HepG2 (cell line): ENCODE data around the gene OVOL2. TPM values are rescaled to one million over a fixed set of nuclear protein-coding genes. Genes with fewer than 3 reads are reported as not detected.

Experiments used
- BHLHE40 ChIP-seq: IDR thresholded peaks from 2 replicates; pipeline ENCODE4 v1.6.1; 2011; ENCODE audit warnings: low read length, improper control_type of control experiment
- BRF2 ChIP-seq: sonication (generic); formaldehyde crosslinking; IDR thresholded peaks from 2 replicates; pipeline ENCODE4 v1.8.1; 2022; ENCODE audit warnings: mild to moderate bottlenecking, missing genetic modification reagents
- ETV5 ChIP-seq: IDR thresholded peaks from 2 replicates; pipeline ENCODE4 v1.6.1; 2018; ENCODE audit warnings: missing biosample characterization, missing genetic modification reagents, inconsistent platforms, borderline replicate concordance
- FOXK1 ChIP-seq: sonication (generic); formaldehyde crosslinking; IDR thresholded peaks from 2 replicates; pipeline ENCODE4 v1.4.0; 2020; ENCODE audit warnings: low read depth, missing genetic modification reagents, borderline replicate concordance
- GTF2F1 ChIP-seq: fragments of 150-350 bp; IDR thresholded peaks from 2 replicates; pipeline ENCODE4 v1.6.1; 2014; ENCODE audit warnings: low read length
- HNRNPH1 ChIP-seq: fragments of 200-400 bp; formaldehyde crosslinking; optimal IDR thresholded peaks from 2 replicates; pipeline ENCODE3; 2017; ENCODE audit warnings: mild to moderate bottlenecking, low read depth, low read length
- HOXD1 ChIP-seq: sonication (generic); formaldehyde crosslinking; IDR thresholded peaks from 2 replicates; pipeline ENCODE4 v1.5.0; 2020; ENCODE audit warnings: missing genetic modification reagents
- KDM2A ChIP-seq: sonication (generic); formaldehyde crosslinking; IDR thresholded peaks from 2 replicates; pipeline ENCODE4 v1.4.0; 2020; ENCODE audit warnings: low read depth, missing genetic modification reagents, borderline replicate concordance
- MTF1 ChIP-seq: sonication (generic); formaldehyde crosslinking; IDR thresholded peaks from 2 replicates; pipeline ENCODE4 v1.5.0; 2020; ENCODE audit warnings: missing genetic modification reagents
- NCOA1 ChIP-seq: sonication (generic); formaldehyde crosslinking; IDR thresholded peaks from 2 replicates; pipeline ENCODE4 v1.9.0; 2021; ENCODE audit warnings: missing genetic modification reagents
- NFRKB ChIP-seq: fragments of 450-650 bp; IDR thresholded peaks from 2 replicates; pipeline ENCODE4 v1.6.1; 2017
- NR1H2 ChIP-seq: sonication (generic); formaldehyde crosslinking; IDR thresholded peaks from 2 replicates; pipeline ENCODE4 v1.8.1; 2022; ENCODE audit warnings: low read depth, missing genetic modification reagents, borderline replicate concordance
- PHB2 ChIP-seq: fragments of 450-650 bp; IDR thresholded peaks from 2 replicates; pipeline ENCODE4 v1.6.1; 2018; ENCODE audit not compliant: partially characterized antibody
- PRDM10 ChIP-seq: sonication (generic); formaldehyde crosslinking; IDR thresholded peaks from 2 replicates; pipeline ENCODE4 v1.4.0; 2020; ENCODE audit warnings: low read depth, missing genetic modification reagents
- SRY ChIP-seq: sonication (generic); formaldehyde crosslinking; IDR thresholded peaks from 2 replicates; pipeline ENCODE4 v1.8.0; 2022; ENCODE audit warnings: mild to moderate bottlenecking, missing genetic modification reagents
- TIGD3 ChIP-seq: sonication (generic); formaldehyde crosslinking; IDR thresholded peaks from 2 replicates; pipeline ENCODE4 v1.5.1; 2020; ENCODE audit warnings: mild to moderate bottlenecking, missing genetic modification reagents, borderline replicate concordance
- TOE1 ChIP-seq: sonication (generic); formaldehyde crosslinking; IDR thresholded peaks from 2 replicates; pipeline ENCODE4 v1.4.0; 2020; ENCODE audit warnings: mild to moderate bottlenecking, missing genetic modification reagents
- TP53 ChIP-seq: sonication (generic); formaldehyde crosslinking; conservative IDR thresholded peaks from 2 replicates; pipeline ENCODE4 v1.4.0; 2020; ENCODE audit warnings: missing genetic modification reagents
- ZBTB21 ChIP-seq: sonication (generic); formaldehyde crosslinking; IDR thresholded peaks from 2 replicates; pipeline ENCODE4 v1.4.0; 2020; ENCODE audit warnings: missing genetic modification reagents
- ZNF160 ChIP-seq: sonication (generic); formaldehyde crosslinking; IDR thresholded peaks from 2 replicates; pipeline ENCODE4 v1.8.0; 2022; ENCODE audit warnings: mild to moderate bottlenecking, inconsistent platforms, missing genetic modification reagents
- ZNF17 ChIP-seq: sonication (generic); formaldehyde crosslinking; IDR thresholded peaks from 2 replicates; pipeline ENCODE4 v1.5.0; 2020; ENCODE audit warnings: mild to moderate bottlenecking, missing genetic modification reagents
- ZNF230 ChIP-seq: sonication (generic); formaldehyde crosslinking; IDR thresholded peaks from 2 replicates; pipeline ENCODE4 v1.4.0; 2020; ENCODE audit warnings: mild to moderate bottlenecking, missing genetic modification reagents
- ZNF232 ChIP-seq: sonication (generic); formaldehyde crosslinking; IDR thresholded peaks from 2 replicates; pipeline ENCODE4 v1.4.0; 2020; ENCODE audit warnings: missing genetic modification reagents, borderline replicate concordance
- ZNF496 ChIP-seq: sonication (generic); formaldehyde crosslinking; IDR thresholded peaks from 2 replicates; pipeline ENCODE4 v1.8.1; 2023; ENCODE audit warnings: mild to moderate bottlenecking, moderate library complexity, missing genetic modification reagents; ENCODE audit not compliant: insufficient replicate concordance
- ZNF678 ChIP-seq: sonication (generic); formaldehyde crosslinking; IDR thresholded peaks from 2 replicates; pipeline ENCODE4 v1.4.0; 2020; ENCODE audit warnings: mild to moderate bottlenecking, missing genetic modification reagents
- ZNF790 ChIP-seq: sonication (generic); formaldehyde crosslinking; IDR thresholded peaks from 2 replicates; pipeline ENCODE4 v1.8.0; 2022; ENCODE audit warnings: missing genetic modification reagents, mild to moderate bottlenecking, borderline replicate concordance
- polyA plus RNA-seq, 8 experiments: library from polyadenylated mRNA; depleted of rRNA in 3 of 8; stranded (reverse) in 7 of 8; unstranded in 1 of 8; fragments of >200 nt; fragmentation: Illumina TruSeq in 4 of 8; extraction: Trizol in 4 of 8; gene quantifications; 2 replicates each; pipeline versions ENCODE4 v1.2.1 to v1.2.3, GENCODE V29; 2011 to 2016; ENCODE audit warnings: low read depth in 4 of 8, missing spikeins in 1 of 8, mixed read lengths in 1 of 8; ENCODE audit not compliant: insufficient read depth in 1 of 8
- total RNA-seq, 5 experiments: library from RNA; depleted of rRNA; stranded (reverse); fragments of >200 nt; fragmentation: Illumina TruSeq; extraction: Trizol; gene quantifications; 2 replicates each; pipeline ENCODE4 v1.2.3, GENCODE V29; 2016; ENCODE audit warnings: low read depth in 1 of 5

OVOL2 gene
- total and polyA plus RNA-seq, 2 of the 13 experiments (the other 11 are each of a cell fraction or from before 2014, with no cell fraction given): 0.20 to 0.31 TPM

- no peak for TF ChIP-seq ZNF232 (CRISPR knock-in tag)
- TF ChIP-seq TIGD3 (CRISPR knock-in tag): no peak
- TF ChIP-seq NCOA1 (CRISPR knock-in tag): no peak
- TF ChIP-seq ZNF790 (CRISPR knock-in tag): no peak
- peak; percentile 50; the same call in 1 of the 2 replicates for TF ChIP-seq PRDM10 (CRISPR knock-in tag)
- TF ChIP-seq ZNF160 (CRISPR knock-in tag): no peak
- no peak for TF ChIP-seq HOXD1 (CRISPR knock-in tag)
- TF ChIP-seq BHLHE40: peak; percentile 39; the same call in 1 of the 2 replicates
- no peak for TF ChIP-seq NFRKB
- no peak for TF ChIP-seq FOXK1 (CRISPR knock-in tag)
- no peak for TF ChIP-seq TOE1 (CRISPR knock-in tag)
- TF ChIP-seq NR1H2: 0 out of 2 replicates have a peak, but pooled peaks have one; percentile 23
- TF ChIP-seq ETV5 (CRISPR knock-in tag): no peak; the same call in 1 of the 2 replicates
- 0 out of 2 replicates have a peak, but pooled peaks have one; percentile 40 for TF ChIP-seq SRY (CRISPR knock-in tag)
- TF ChIP-seq MTF1: no peak
- TF ChIP-seq GTF2F1: no peak
- TF ChIP-seq KDM2A: peak; percentile 55; the same call in 1 of the 2 replicates
- no peak for TF ChIP-seq ZNF678 (CRISPR knock-in tag)
- TF ChIP-seq ZBTB21: no peak
- no peak for TF ChIP-seq TP53 (CRISPR knock-in tag)
- no peak for TF ChIP-seq PHB2
- TF ChIP-seq BRF2: no peak
- TF ChIP-seq ZNF17: no peak
- TF ChIP-seq ZNF230: no peak
- no peak for TF ChIP-seq ZNF496 (CRISPR knock-in tag)
- TF ChIP-seq HNRNPH1: no peak
Observed at GRCh38 chr20:18001131-18001921, 56.4 kb downstream of the OVOL2 start (continued).
